Measurements from ENCODE around the gene PCSK1N. TPM values are rescaled to one million over a fixed set of nuclear protein-coding genes. Genes with fewer than 3 reads are reported as not detected.

The PCSK1N gene
- total and polyA plus RNA-seq, 9 of the 15 experiments (the other 6 are each of a cell fraction or from before 2014, with no cell fraction given): 0.07 to 0.55 (median 0.54) TPM; not detected in 6

DNA sequence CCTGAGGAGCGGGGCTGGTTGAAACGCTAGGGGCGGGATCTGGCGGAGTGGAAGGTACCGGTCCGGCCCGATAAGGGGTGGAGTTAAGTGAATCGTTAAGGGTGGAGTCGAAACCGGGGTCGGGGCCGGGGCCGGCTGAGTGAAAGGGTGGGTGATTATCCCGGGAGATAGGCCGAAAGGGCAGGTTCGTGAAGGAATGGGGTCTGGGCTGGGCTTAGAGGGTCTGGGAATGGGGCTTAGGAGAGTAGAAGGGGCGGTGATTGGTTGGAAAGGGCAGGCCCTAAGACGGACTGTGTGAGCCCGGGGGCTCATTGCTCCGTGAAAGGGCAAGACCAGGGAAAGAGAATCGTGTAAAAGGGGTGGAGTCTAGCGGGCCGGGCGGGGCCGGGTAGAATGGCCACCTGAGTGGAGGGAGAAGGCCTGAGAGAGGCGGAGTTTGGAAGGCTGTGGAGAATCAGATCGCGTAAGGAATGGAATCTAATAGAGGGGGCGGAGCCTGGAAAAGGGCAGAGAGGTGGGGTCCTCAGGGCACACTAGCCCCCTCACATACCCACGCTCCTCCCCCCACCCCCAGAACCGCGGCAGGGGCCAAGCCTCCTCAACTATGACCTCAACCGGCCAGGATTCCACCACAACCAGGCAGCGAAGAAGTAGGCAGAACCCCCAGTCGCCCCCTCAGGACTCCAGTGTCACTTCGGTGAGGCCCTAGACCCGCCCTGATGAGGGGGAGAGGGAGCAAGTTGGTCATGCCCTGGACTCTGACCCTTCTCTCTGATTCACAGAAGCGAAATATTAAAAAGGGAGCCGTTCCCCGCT is 33.1 kb downstream of the PCSK1N start (continued):
- TF ChIP-seq TEAD1 (CRISPR knock-in tag; IDR thresholded peaks at IDR 0.05) (0 out of 4 replicates have a peak, but pooled peaks of 1 of the 2 experiments have one; percentile 20), BRD4 (IDR thresholded peaks at IDR 0.05) (no peak), MTA2 (IDR thresholded peaks at IDR 0.05; ENCODE audit: low read depth) (0 out of 2 replicates have a peak, but pooled peaks have one; percentile 14), DNMT1 (IDR thresholded peaks at IDR 0.05) (0 out of 2 replicates have a peak, but pooled peaks have one; percentile 78), PML (IDR thresholded peaks at IDR 0.05; ENCODE audit: low read length) (0 out of 2 replicates have a peak, but pooled peaks have one; percentile 51), ATF7 (IDR thresholded peaks at IDR 0.05) (peak; percentile 6; the same call in 1 of the 2 replicates), MTA1 (IDR thresholded peaks at IDR 0.05; ENCODE audit: borderline replicate concordance) (peak; percentile 40; the same call in 1 of the 2 replicates), L3MBTL2 (IDR thresholded peaks at IDR 0.05) (no peak), PHB (CRISPR knock-in tag; IDR thresholded peaks at IDR 0.05) (no peak), HDAC2 (IDR thresholded peaks at IDR 0.05) (peak; percentile 62; the same call in 1 of the 2 replicates), GTF2A2 (tag; IDR thresholded peaks at IDR 0.05) (no peak), TAF7 (tag; IDR thresholded peaks at IDR 0.05) (peak; percentile 50; the same call in 1 of the 2 replicates), NFRKB (IDR thresholded peaks at IDR 0.05; ENCODE audit: low read depth) (peak; percentile 85)
- TF ChIP-seq, protein P1, sequence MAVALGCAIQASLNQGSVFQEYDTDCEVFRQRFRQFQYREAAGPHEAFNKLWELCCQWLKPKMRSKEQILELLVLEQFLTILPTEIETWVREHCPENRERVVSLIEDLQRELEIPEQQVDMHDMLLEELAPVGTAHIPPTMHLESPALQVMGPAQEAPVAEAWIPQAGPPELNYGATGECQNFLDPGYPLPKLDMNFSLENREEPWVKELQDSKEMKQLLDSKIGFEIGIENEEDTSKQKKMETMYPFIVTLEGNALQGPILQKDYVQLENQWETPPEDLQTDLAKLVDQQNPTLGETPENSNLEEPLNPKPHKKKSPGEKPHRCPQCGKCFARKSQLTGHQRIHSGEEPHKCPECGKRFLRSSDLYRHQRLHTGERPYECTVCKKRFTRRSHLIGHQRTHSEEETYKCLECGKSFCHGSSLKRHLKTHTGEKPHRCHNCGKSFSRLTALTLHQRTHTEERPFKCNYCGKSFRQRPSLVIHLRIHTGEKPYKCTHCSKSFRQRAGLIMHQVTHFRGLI (CRISPR knock-in tag; IDR thresholded peaks at IDR 0.05): no peak
- TF ChIP-seq, protein P2, sequence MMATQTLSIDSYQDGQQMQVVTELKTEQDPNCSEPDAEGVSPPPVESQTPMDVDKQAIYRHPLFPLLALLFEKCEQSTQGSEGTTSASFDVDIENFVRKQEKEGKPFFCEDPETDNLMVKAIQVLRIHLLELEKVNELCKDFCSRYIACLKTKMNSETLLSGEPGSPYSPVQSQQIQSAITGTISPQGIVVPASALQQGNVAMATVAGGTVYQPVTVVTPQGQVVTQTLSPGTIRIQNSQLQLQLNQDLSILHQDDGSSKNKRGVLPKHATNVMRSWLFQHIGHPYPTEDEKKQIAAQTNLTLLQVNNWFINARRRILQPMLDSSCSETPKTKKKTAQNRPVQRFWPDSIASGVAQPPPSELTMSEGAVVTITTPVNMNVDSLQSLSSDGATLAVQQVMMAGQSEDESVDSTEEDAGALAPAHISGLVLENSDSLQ (IDR thresholded peaks at IDR 0.05): peak; percentile 34
- TF ChIP-seq, protein P3, sequence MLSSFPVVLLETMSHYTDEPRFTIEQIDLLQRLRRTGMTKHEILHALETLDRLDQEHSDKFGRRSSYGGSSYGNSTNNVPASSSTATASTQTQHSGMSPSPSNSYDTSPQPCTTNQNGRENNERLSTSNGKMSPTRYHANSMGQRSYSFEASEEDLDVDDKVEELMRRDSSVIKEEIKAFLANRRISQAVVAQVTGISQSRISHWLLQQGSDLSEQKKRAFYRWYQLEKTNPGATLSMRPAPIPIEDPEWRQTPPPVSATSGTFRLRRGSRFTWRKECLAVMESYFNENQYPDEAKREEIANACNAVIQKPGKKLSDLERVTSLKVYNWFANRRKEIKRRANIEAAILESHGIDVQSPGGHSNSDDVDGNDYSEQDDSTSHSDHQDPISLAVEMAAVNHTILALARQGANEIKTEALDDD (IDR thresholded peaks at IDR 0.05): peak; percentile 9; the same call in 1 of the 2 replicates
- TF ChIP-seq, protein P4, sequence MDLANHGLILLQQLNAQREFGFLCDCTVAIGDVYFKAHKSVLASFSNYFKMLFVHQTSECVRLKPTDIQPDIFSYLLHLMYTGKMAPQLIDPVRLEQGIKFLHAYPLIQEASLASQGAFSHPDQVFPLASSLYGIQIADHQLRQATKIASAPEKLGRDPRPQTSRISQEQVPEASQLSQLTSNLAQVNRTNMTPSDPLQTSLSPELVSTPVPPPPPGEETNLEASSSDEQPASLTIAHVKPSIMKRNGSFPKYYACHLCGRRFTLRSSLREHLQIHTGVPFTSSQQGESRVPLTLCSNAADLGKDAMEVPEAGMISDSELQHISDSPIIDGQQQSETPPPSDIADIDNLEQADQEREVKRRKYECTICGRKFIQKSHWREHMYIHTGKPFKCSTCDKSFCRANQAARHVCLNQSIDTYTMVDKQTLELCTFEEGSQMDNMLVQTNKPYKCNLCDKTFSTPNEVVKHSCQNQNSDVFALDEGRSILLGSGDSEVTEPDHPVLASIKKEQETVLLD (IDR thresholded peaks at IDR 0.05): 0 out of 2 replicates have a peak, but pooled peaks have one; percentile 42
- TF ChIP-seq, protein P5, sequence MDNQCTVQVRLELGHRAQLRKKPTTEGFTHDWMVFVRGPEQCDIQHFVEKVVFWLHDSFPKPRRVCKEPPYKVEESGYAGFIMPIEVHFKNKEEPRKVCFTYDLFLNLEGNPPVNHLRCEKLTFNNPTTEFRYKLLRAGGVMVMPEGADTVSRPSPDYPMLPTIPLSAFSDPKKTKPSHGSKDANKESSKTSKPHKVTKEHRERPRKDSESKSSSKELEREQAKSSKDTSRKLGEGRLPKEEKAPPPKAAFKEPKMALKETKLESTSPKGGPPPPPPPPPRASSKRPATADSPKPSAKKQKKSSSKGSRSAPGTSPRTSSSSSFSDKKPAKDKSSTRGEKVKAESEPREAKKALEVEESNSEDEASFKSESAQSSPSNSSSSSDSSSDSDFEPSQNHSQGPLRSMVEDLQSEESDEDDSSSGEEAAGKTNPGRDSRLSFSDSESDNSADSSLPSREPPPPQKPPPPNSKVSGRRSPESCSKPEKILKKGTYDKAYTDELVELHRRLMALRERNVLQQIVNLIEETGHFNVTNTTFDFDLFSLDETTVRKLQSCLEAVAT (IDR thresholded peaks at IDR 0.05): peak in 1 of 2 experiments; percentile 55; a peak in 1 of 4 replicates
- TF ChIP-seq, protein P6, sequence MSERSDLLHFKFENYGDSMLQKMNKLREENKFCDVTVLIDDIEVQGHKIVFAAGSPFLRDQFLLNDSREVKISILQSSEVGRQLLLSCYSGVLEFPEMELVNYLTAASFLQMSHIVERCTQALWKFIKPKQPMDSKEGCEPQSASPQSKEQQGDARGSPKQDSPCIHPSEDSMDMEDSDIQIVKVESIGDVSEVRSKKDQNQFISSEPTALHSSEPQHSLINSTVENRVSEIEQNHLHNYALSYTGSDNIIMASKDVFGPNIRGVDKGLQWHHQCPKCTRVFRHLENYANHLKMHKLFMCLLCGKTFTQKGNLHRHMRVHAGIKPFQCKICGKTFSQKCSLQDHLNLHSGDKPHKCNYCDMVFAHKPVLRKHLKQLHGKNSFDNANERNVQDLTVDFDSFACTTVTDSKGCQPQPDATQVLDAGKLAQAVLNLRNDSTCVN (CRISPR knock-in tag; IDR thresholded peaks at IDR 0.05): peak; percentile 84; the same call in 1 of the 2 replicates

Data from K562 (cell line).